ENCODE results near the gene GET3. TPM values are rescaled to one million over a fixed set of nuclear protein-coding genes. Genes with fewer than 3 reads are reported as not detected.

Gene GET3
- polyA plus RNA-seq, 4 donors, result 62.1 to 85.4 (median 69.8) TPM

GRCh38 chr19:12749938-12750521 lies 12.7 kb downstream of the GET3 start:
- H3K27ac ChIP-seq (ENCODE audit: low read depth in 1 of 3, low read length in 2 of 3), result no peak overlapping the region
- DNase-seq (peak in 1 of 2 donors; percentile 50), FAIRE-seq (no peak)
- WGBS, 3 donors, result 23 to 36% (median 28%) methylated on average over 18 to 24 of the region's 24 CpGs
- peaks cover 5 to 36% (median 20%) of the 10 kb centered on the region in 3 donors for H3K36me3 ChIP-seq (ENCODE audit: control insufficient read depth in 3 of 3, insufficient read depth in 2 of 3, low read depth in 1 of 3, low read length in 3 of 3)
- peaks cover 0 to 19% of the 10 kb centered on the region in 2 donors for H3K9me3 ChIP-seq (ENCODE audit: control insufficient read depth in 2 of 2, insufficient read depth in 1 of 2, low read depth in 1 of 2, low read length in 1 of 2)
- peaks cover 0 to 29% (median 3%) of the 10 kb centered on the region in 3 donors for H3K27me3 ChIP-seq (ENCODE audit: control insufficient read depth in 3 of 3, insufficient read depth in 3 of 3, low read length in 3 of 3)
- no peaks in the 10 kb centered on the region for H3K4me1 ChIP-seq (ENCODE audit: control insufficient read depth in 3 of 3, insufficient read depth in 2 of 3, low read depth in 1 of 3, low read length in 2 of 3)
- no peak overlapping the region for H3K4me3 ChIP-seq (ENCODE audit: low read depth in 1 of 3, low read length in 3 of 3)

GRCh38 chr19:12750851-12751250 lies 13.6 kb downstream of the GET3 start:
- Histone ChIP-seq H3K9me3 (ENCODE audit: control insufficient read depth in 2 of 2, insufficient read depth in 1 of 2, low read depth in 1 of 2, low read length in 1 of 2) (peaks cover 0 to 19% of the 10 kb centered on the region in 2 donors), H3K27me3 (ENCODE audit: control insufficient read depth in 3 of 3, insufficient read depth in 3 of 3, low read length in 3 of 3) (peaks cover 0 to 35% (median 3%) of the 10 kb centered on the region in 3 donors), H3K27ac (ENCODE audit: low read depth in 1 of 3, low read length in 2 of 3) (no peak overlapping the region), H3K4me3 (ENCODE audit: low read depth in 1 of 3, low read length in 3 of 3) (no peak overlapping the region), H3K36me3 (ENCODE audit: control insufficient read depth in 3 of 3, insufficient read depth in 2 of 3, low read depth in 1 of 3, low read length in 3 of 3) (peaks cover 5 to 28% (median 14%) of the 10 kb centered on the region in 3 donors), H3K4me1 (ENCODE audit: control insufficient read depth in 3 of 3, insufficient read depth in 2 of 3, low read depth in 1 of 3, low read length in 2 of 3) (no peaks in the 10 kb centered on the region)
- no peak for FAIRE-seq
- DNase-seq, result no peak
- WGBS, 3 donors, result 49 to 74% (median 58%) methylated on average over 9 of the region's 9 CpGs

- WGBS, 3 donors, result 27 to 51% (median 37%) methylated on average over 12 to 14 of the region's 14 CpGs
- H3K4me3 ChIP-seq (ENCODE audit: low read depth in 1 of 3, low read length in 3 of 3), result no peak within 1 kb of the TSS
- H3K9me3 ChIP-seq (ENCODE audit: control insufficient read depth in 2 of 2, insufficient read depth in 1 of 2, low read depth in 1 of 2, low read length in 1 of 2), result peaks cover 0 to 16% of the 10 kb centered on the region in 2 donors
- H3K4me1 ChIP-seq (ENCODE audit: control insufficient read depth in 3 of 3, insufficient read depth in 2 of 3, low read depth in 1 of 3, low read length in 2 of 3), result no peaks in the 10 kb centered on the region
- FAIRE-seq (no peak), DNase-seq (no peak)
- peaks cover 5 to 20% (median 11%) of the 10 kb centered on the region in 3 donors for H3K36me3 ChIP-seq (ENCODE audit: control insufficient read depth in 3 of 3, insufficient read depth in 2 of 3, low read depth in 1 of 3, low read length in 3 of 3)
- H3K27ac ChIP-seq (ENCODE audit: low read depth in 1 of 3, low read length in 2 of 3), result no peak within 1 kb of the TSS
- peaks cover 0 to 35% (median 3%) of the 10 kb centered on the region in 3 donors for H3K27me3 ChIP-seq (ENCODE audit: control insufficient read depth in 3 of 3, insufficient read depth in 3 of 3, low read length in 3 of 3)
Measured at GRCh38 chr19:12751635-12752034, 14.3 kb downstream of the GET3 start, which contains the start of gene BEST2. Gene BEST2 (plus strand): TSS chr19:12751791. CDS start chr19:12752593, 802 bp downstream.

- no peak overlapping the region for H3K27ac ChIP-seq (ENCODE audit: low read depth in 1 of 3, low read length in 2 of 3)
- peaks cover 0 to 10% of the 10 kb centered on the region in 2 donors for H3K9me3 ChIP-seq (ENCODE audit: control insufficient read depth in 2 of 2, insufficient read depth in 1 of 2, low read depth in 1 of 2, low read length in 1 of 2)
- no peak for FAIRE-seq
- peaks cover 0 to 35% (median 3%) of the 10 kb centered on the region in 3 donors for H3K27me3 ChIP-seq (ENCODE audit: control insufficient read depth in 3 of 3, insufficient read depth in 3 of 3, low read length in 3 of 3)
- 70 to 82% (median 75%) methylated on average over 21 to 23 of the region's 23 CpGs for WGBS, 3 donors
- H3K36me3 ChIP-seq (ENCODE audit: control insufficient read depth in 3 of 3, insufficient read depth in 2 of 3, low read depth in 1 of 3, low read length in 3 of 3), result peaks cover 4 to 15% (median 7%) of the 10 kb centered on the region in 3 donors
- H3K4me3 ChIP-seq (ENCODE audit: low read depth in 1 of 3, low read length in 3 of 3), result no peak overlapping the region
- H3K4me1 ChIP-seq (ENCODE audit: control insufficient read depth in 3 of 3, insufficient read depth in 2 of 3, low read depth in 1 of 3, low read length in 2 of 3), result peaks cover 0 to 1% (median 0%) of the 10 kb centered on the region in 3 donors
- no peak for DNase-seq
Measured at GRCh38 chr19:12752056-12752781, 14.9 kb downstream of the GET3 start.

GRCh38 chr19:12754465-12755196 lies 17.3 kb downstream of the GET3 start:
- no peak overlapping the region for H3K4me3 ChIP-seq (ENCODE audit: low read depth in 1 of 3, low read length in 3 of 3)
- H3K9me3 ChIP-seq (ENCODE audit: control insufficient read depth in 2 of 2, insufficient read depth in 1 of 2, low read depth in 1 of 2, low read length in 1 of 2), result no peaks in the 10 kb centered on the region
- no peak overlapping the region for H3K27ac ChIP-seq (ENCODE audit: low read depth in 1 of 3, low read length in 2 of 3)
- peaks cover 0 to 8% (median 0%) of the 10 kb centered on the region in 3 donors for H3K4me1 ChIP-seq (ENCODE audit: control insufficient read depth in 3 of 3, insufficient read depth in 2 of 3, low read depth in 1 of 3, low read length in 2 of 3)
- peaks cover 0 to 31% (median 3%) of the 10 kb centered on the region in 3 donors for H3K27me3 ChIP-seq (ENCODE audit: control insufficient read depth in 3 of 3, insufficient read depth in 3 of 3, low read length in 3 of 3)
- peaks cover 0 to 2% (median 0%) of the 10 kb centered on the region in 3 donors for H3K36me3 ChIP-seq (ENCODE audit: control insufficient read depth in 3 of 3, insufficient read depth in 2 of 3, low read depth in 1 of 3, low read length in 3 of 3)
- DNase-seq (no peak), FAIRE-seq (no peak)
- WGBS, 3 donors, result 69 to 77% (median 73%) methylated on average over 50 of the region's 50 CpGs

GRCh38 chr19:12756150-12756883 lies 19.0 kb downstream of the GET3 start:
- FAIRE-seq, result no peak
- peaks cover 0 to 2% (median 0%) of the 10 kb centered on the region in 3 donors for H3K36me3 ChIP-seq (ENCODE audit: control insufficient read depth in 3 of 3, insufficient read depth in 2 of 3, low read depth in 1 of 3, low read length in 3 of 3)
- H3K4me3 ChIP-seq (ENCODE audit: low read depth in 1 of 3, low read length in 3 of 3), result no peak overlapping the region
- no peak for DNase-seq
- 71 to 82% (median 76%) methylated on average over 19 of the region's 19 CpGs for WGBS, 3 donors
- no peak overlapping the region for H3K27ac ChIP-seq (ENCODE audit: low read depth in 1 of 3, low read length in 2 of 3)
- H3K4me1 ChIP-seq (ENCODE audit: control insufficient read depth in 3 of 3, insufficient read depth in 2 of 3, low read depth in 1 of 3, low read length in 2 of 3), result peaks cover 0 to 8% (median 0%) of the 10 kb centered on the region in 3 donors
- H3K9me3 ChIP-seq (ENCODE audit: control insufficient read depth in 2 of 2, insufficient read depth in 1 of 2, low read depth in 1 of 2, low read length in 1 of 2), result peaks cover 0 to 2% of the 10 kb centered on the region in 2 donors
- peaks cover 0 to 14% (median 1%) of the 10 kb centered on the region in 3 donors for H3K27me3 ChIP-seq (ENCODE audit: control insufficient read depth in 3 of 3, insufficient read depth in 3 of 3, low read length in 3 of 3)

GRCh38 chr19:12757544-12758274 lies 20.4 kb downstream of the GET3 start:
- peak overlapping the region in 1 of 3 donors; percentile 22 for H3K27ac ChIP-seq (ENCODE audit: low read depth in 1 of 3, low read length in 2 of 3)

More at GRCh38 chr19:12757544-12758274, 20.4 kb downstream of the GET3 start:
- H3K27me3 ChIP-seq (ENCODE audit: control insufficient read depth in 3 of 3, insufficient read depth in 3 of 3, low read length in 3 of 3), result peaks cover 0 to 7% (median 0%) of the 10 kb centered on the region in 3 donors
- peaks cover 0 to 2% of the 10 kb centered on the region in 2 donors for H3K9me3 ChIP-seq (ENCODE audit: control insufficient read depth in 2 of 2, insufficient read depth in 1 of 2, low read depth in 1 of 2, low read length in 1 of 2)
- FAIRE-seq, result no peak
- peaks cover 0 to 11% (median 0%) of the 10 kb centered on the region in 3 donors for H3K36me3 ChIP-seq (ENCODE audit: control insufficient read depth in 3 of 3, insufficient read depth in 2 of 3, low read depth in 1 of 3, low read length in 3 of 3)
- peaks cover 0 to 8% (median 0%) of the 10 kb centered on the region in 3 donors for H3K4me1 ChIP-seq (ENCODE audit: control insufficient read depth in 3 of 3, insufficient read depth in 2 of 3, low read depth in 1 of 3, low read length in 2 of 3)
- peak; percentile 67 to 85 for DNase-seq
- H3K4me3 ChIP-seq (ENCODE audit: low read depth in 1 of 3, low read length in 3 of 3), result peak overlapping the region; percentile 20 to 39 (median 27)
- 6 to 9% (median 7%) methylated on average over 44 to 60 of the region's 60 CpGs for WGBS, 3 donors
